SK-N-SH treated with all-trans-retinoic acid at 6 μM for 48 hours (cell line): Measurements from ENCODE around the gene TMEM178B.

Source experiments
- ATAC-seq: fragments of 200-7000 bp; cut with Tn5 transposase; 3 replicates; pipeline ENCODE4 v1.9.1; 2020; ENCODE audit warnings: mild to moderate bottlenecking, moderate library complexity
- BACH2 ChIP-seq: fragments of 250-450 bp; sonication (Bioruptor Pico); IDR thresholded peaks from 2 replicates; pipeline ENCODE4 v1.9.0; 2021; ENCODE audit warnings: mild to moderate bottlenecking, borderline replicate concordance
- CREB5 ChIP-seq: fragments of 250-450 bp; sonication (Bioruptor Pico); IDR thresholded peaks from 2 replicates; pipeline ENCODE4 v1.5.1; 2020; ENCODE audit warnings: low read depth, mild to moderate bottlenecking, moderate library complexity
- CSDC2 ChIP-seq: fragments of 250-450 bp; sonication (Bioruptor Pico); IDR thresholded peaks from 2 replicates; pipeline ENCODE4 v1.5.0; 2020; ENCODE audit warnings: mild to moderate bottlenecking, moderate library complexity
- CSRNP3 ChIP-seq: fragments of 250-450 bp; sonication (Bioruptor Pico); IDR thresholded peaks from 2 replicates; pipeline ENCODE4 v1.5.1; 2021; ENCODE audit warnings: mild to moderate bottlenecking, moderate library complexity
- ESRRG ChIP-seq: fragments of 250-450 bp; sonication (Bioruptor Pico); IDR thresholded peaks from 2 replicates; pipeline ENCODE4 v1.6.1; 2021; ENCODE audit warnings: mild to moderate bottlenecking
- GLIS3 ChIP-seq: fragments of 250-450 bp; sonication (Bioruptor Pico); IDR thresholded peaks from 2 replicates; pipeline ENCODE4 v1.5.0; 2020; ENCODE audit warnings: mild to moderate bottlenecking, moderate library complexity
- ISL1 ChIP-seq: fragments of 250-450 bp; sonication (Bioruptor Pico); IDR thresholded peaks from 2 replicates; pipeline ENCODE4 v2.1.2; 2022; ENCODE audit warnings: mild to moderate bottlenecking, moderate library complexity
- OSR1 ChIP-seq: fragments of 250-450 bp; sonication (Bioruptor Pico); IDR thresholded peaks from 2 replicates; pipeline ENCODE4 v1.8.0; 2022; ENCODE audit warnings: moderate library complexity, mild to moderate bottlenecking, inconsistent platforms
- PATZ1 ChIP-seq: fragments of 250-450 bp; sonication (Bioruptor Pico); IDR thresholded peaks from 2 replicates; pipeline ENCODE4 v1.8.0; 2020; ENCODE audit warnings: mild to moderate bottlenecking, moderate library complexity, borderline replicate concordance
- POU6F1 ChIP-seq: fragments of 250-450 bp; sonication (Bioruptor Pico); IDR thresholded peaks from 2 replicates; pipeline ENCODE4 v1.8.0; 2021; ENCODE audit warnings: low read depth, mild to moderate bottlenecking, moderate library complexity, borderline replicate concordance
- PPARA ChIP-seq: fragments of 250-450 bp; sonication (Bioruptor Pico); IDR thresholded peaks from 2 replicates; pipeline ENCODE4 v1.5.0; 2020; ENCODE audit warnings: mild to moderate bottlenecking, borderline replicate concordance
- RARB ChIP-seq: fragments of 250-450 bp; sonication (Bioruptor Pico); IDR thresholded peaks from 2 replicates; pipeline ENCODE4 v1.8.0; 2021; ENCODE audit warnings: mild to moderate bottlenecking, moderate library complexity
- SNAI2 ChIP-seq: fragments of 250-450 bp; sonication (Bioruptor Pico); IDR thresholded peaks from 2 replicates; pipeline ENCODE4 v1.5.0; 2020; ENCODE audit warnings: mild to moderate bottlenecking, moderate library complexity
- TCF4 ChIP-seq: fragments of 250-450 bp; sonication (Bioruptor Pico); IDR thresholded peaks from 2 replicates; pipeline ENCODE4 v1.8.0; 2021; ENCODE audit warnings: mild to moderate bottlenecking, moderate library complexity, borderline replicate concordance
- TOX ChIP-seq: fragments of 250-450 bp; sonication (Bioruptor Pico); IDR thresholded peaks from 2 replicates; pipeline ENCODE4 v1.8.0; 2021; ENCODE audit warnings: mild to moderate bottlenecking, moderate library complexity, borderline replicate concordance
- TSHZ2 ChIP-seq: fragments of 250-450 bp; sonication (Bioruptor Pico); IDR thresholded peaks from 2 replicates; pipeline ENCODE4 v1.5.0; 2020; ENCODE audit warnings: mild to moderate bottlenecking, moderate library complexity
- ZC3H10 ChIP-seq: fragments of 250-450 bp; sonication (Bioruptor Pico); IDR thresholded peaks from 2 replicates; pipeline ENCODE4 v1.5.1; 2021; ENCODE audit warnings: mild to moderate bottlenecking, moderate library complexity
- ZFP3 ChIP-seq: fragments of 250-450 bp; sonication (Bioruptor Pico); IDR thresholded peaks from 2 replicates; pipeline ENCODE4 v1.5.0; 2020; ENCODE audit warnings: mild to moderate bottlenecking, moderate library complexity
- ZFP30 ChIP-seq: fragments of 450-650 bp; formaldehyde crosslinking; IDR thresholded peaks from 2 replicates; pipeline ENCODE4 v1.5.0; 2022; ENCODE audit warnings: mild to moderate bottlenecking, moderate library complexity
- ZNF565 ChIP-seq: fragments of 450-650 bp; formaldehyde crosslinking; conservative IDR thresholded peaks from 2 replicates; pipeline ENCODE4 v1.5.0; 2020; ENCODE audit warnings: low read depth, mild to moderate bottlenecking, moderate library complexity
- ZNF70 ChIP-seq: fragments of 450-650 bp; formaldehyde crosslinking; IDR thresholded peaks from 2 replicates; pipeline ENCODE4 v1.5.0; 2020; ENCODE audit warnings: mild to moderate bottlenecking, moderate library complexity
- ZNF8 ChIP-seq: fragments of 450-650 bp; formaldehyde crosslinking; IDR thresholded peaks from 2 replicates; pipeline ENCODE4 v1.5.0; 2020; ENCODE audit warnings: mild to moderate bottlenecking, moderate library complexity

TMEM178B gene

GRCh38 chr7:141441837-141442627 is 368.2 kb downstream of the TMEM178B start:
- no peak for TF ChIP-seq ZNF70
- TF ChIP-seq CSDC2 (CRISPR knock-in tag): no peak
- TF ChIP-seq OSR1 (CRISPR knock-in tag): no peak
- TF ChIP-seq TOX (CRISPR knock-in tag): no peak
- TF ChIP-seq ESRRG (CRISPR knock-in tag): no peak
- TF ChIP-seq POU6F1 (CRISPR knock-in tag): no peak
- no peak for TF ChIP-seq ZFP3
- TF ChIP-seq GLIS3: no peak
- TF ChIP-seq ISL1 (CRISPR knock-in tag): no peak
- no peak for TF ChIP-seq PATZ1 (CRISPR knock-in tag)
- TF ChIP-seq RARB (CRISPR knock-in tag): no peak
- no peak for TF ChIP-seq PPARA (CRISPR knock-in tag)
- TF ChIP-seq ZNF8 (CRISPR knock-in tag): no peak
- TF ChIP-seq CREB5 (CRISPR knock-in tag): no peak
- TF ChIP-seq ZC3H10 (CRISPR knock-in tag): no peak
- no peak for TF ChIP-seq ZNF565 (CRISPR knock-in tag)
- TF ChIP-seq TSHZ2 (CRISPR knock-in tag): no peak
- TF ChIP-seq CSRNP3 (CRISPR knock-in tag): no peak
- TF ChIP-seq BACH2: no peak
- no peak for ATAC-seq

- no peak for ATAC-seq
- TF ChIP-seq ZFP3: no peak
- no peak for TF ChIP-seq BACH2
- TF ChIP-seq SNAI2 (CRISPR knock-in tag): no peak
- no peak for TF ChIP-seq TOX (CRISPR knock-in tag)
- TF ChIP-seq ZC3H10 (CRISPR knock-in tag): no peak
- no peak for TF ChIP-seq PATZ1 (CRISPR knock-in tag)
- TF ChIP-seq PPARA (CRISPR knock-in tag): no peak
- TF ChIP-seq RARB (CRISPR knock-in tag): no peak
- no peak for TF ChIP-seq ISL1 (CRISPR knock-in tag)
- no peak for TF ChIP-seq GLIS3
- no peak for TF ChIP-seq TCF4 (CRISPR knock-in tag)
- TF ChIP-seq ZFP30: no peak
- no peak for TF ChIP-seq ESRRG (CRISPR knock-in tag)
- TF ChIP-seq CSRNP3 (CRISPR knock-in tag): no peak
- no peak for TF ChIP-seq TSHZ2 (CRISPR knock-in tag)
Measured at GRCh38 chr7:141442781-141443180, 368.9 kb downstream of the TMEM178B start.
